DMS53 (cell line): ENCODE results near the gene UBR1.
"Not testable (repeated sequence)": the region's sequence is repeated elsewhere in the genome, so short reads cannot be mapped to it uniquely, and the experiment has no call there.

ENCODE experiments used
- DNase-seq: peaks from one replicate; lab custom pipeline; 2025; lab: John Stamatoyannopoulos, UW

The UBR1 gene

DNA sequence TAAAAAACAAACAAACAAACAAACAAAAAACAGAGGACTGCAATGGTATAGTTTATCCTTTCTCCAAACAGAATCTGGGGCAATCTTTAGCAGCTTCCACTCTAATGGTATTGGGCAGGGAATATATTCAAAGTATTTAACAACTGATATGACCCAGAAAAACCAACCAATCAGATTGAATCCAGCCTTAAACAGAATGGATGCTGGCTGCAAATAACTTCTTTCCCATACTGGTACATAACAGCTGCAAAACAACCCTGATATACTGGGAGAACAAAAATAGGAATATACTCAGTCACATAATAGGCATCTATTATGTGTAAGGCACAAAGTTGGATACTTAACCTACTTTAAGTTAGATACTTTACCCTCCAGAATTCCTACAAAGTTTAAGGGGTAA, 49.1 kb downstream of the UBR1 start:
- no peak for DNase-seq

DNA sequence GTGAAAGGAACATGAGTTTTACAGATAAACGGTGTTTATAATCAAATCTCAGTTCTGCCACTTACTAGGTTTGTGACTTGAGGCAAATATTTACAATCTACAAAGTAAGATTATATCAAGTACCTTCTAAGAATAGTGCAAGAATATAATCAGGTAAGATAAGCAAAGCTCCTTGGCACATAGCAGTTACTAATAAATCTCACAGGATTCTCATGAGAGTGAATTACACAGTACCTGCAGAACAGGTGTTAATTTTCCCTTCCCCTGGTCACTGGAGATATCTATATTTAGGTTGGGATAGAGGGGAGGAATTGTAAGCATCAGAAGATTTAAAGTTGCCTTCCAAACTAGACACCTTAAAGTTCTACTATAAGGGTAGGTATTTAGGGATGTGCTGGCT, 53.0 kb downstream of the UBR1 start:
- no peak for DNase-seq

GRCh38 chr15:43048935-43049334, 56.9 kb downstream of the UBR1 start:
- DNase-seq: no peak

DNA sequence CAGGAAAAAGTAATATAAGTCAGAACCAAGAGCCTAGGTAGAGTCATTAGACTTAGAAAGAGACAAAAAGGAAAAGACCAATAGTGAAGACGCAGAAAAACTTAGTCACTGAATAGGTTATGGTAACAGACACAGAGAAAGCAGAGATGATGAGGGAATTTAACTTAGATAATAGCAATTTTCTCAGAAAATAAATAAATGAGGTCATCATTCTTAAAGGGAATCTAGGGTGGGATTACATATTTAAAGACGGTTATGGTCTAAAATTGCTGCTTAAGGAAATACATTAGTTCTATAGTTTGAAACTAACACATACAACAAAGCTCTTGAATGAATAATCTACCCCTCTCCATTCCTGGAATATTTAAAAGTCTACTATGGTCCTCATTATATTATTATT, 59.4 kb downstream of the UBR1 start:
- DNase-seq: no peak

DNA sequence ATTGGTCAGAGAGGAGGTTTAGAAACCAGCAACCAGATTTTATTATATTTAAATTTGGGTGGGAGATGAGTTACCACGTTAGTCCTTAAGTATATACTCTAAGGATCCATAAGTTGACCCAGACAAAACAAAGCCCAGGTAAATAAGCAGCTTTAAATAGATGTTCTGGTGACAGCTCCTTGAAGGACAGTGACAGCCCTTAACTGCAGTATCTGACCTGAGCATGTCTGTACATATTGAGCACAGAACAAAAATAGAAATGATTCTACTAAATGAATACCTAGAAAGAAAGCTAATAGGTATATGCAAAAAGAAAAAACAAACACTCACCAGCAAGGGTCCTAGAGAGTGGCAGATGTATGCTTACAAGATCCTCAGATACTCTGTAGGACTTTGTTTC, 63.0 kb downstream of the UBR1 start:
- DNase-seq: no peak

DNA sequence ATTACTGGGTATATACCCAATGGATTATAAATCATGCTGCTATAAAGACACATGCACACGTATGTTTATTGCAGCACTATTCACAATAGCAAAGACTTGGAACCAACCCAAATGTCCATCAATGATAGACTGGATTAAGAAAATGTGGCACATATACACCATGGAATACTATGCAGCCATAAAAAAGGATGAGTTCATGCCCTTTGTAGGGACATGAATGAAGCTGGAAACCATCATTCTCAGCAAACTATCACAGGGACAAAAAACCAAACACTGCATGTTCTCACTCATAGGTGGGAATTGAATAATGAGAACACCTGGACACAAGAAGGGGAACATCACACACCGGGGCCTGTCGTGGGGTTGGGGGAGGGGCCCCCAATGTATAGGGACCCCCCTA, 64.8 kb downstream of the UBR1 start:
- DNase-seq: not testable (repeated sequence)

DNA sequence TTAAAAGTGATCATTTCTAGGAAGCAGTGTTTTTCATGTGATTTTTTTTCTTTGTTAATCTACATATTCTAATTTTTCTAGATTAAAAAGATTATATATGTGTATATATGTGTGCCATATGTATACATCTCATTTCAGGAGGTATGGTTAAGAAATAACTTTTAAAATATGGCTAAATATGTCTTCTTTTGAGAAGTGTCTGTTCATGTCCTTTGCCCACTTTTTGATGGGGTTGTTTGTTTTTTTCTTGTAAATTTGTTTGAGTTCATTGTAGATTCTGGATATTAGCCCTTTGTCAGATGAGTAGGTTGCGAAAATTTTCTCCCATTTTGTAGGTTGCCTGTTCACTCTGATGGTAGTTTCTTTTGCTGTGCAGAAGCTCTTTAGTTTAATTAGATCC, 70.6 kb downstream of the UBR1 start:
- DNase-seq: not testable (repeated sequence)

GRCh38 chr15:43029476-43029875, 76.4 kb downstream of the UBR1 start:
- DNase-seq: no peak

- DNase-seq: no peak
Observed at GRCh38 chr15:43025150-43025549, 80.7 kb downstream of the UBR1 start.

GRCh38 chr15:43014671-43015070, 91.2 kb downstream of the UBR1 start:
- not testable (repeated sequence) for DNase-seq

DNA sequence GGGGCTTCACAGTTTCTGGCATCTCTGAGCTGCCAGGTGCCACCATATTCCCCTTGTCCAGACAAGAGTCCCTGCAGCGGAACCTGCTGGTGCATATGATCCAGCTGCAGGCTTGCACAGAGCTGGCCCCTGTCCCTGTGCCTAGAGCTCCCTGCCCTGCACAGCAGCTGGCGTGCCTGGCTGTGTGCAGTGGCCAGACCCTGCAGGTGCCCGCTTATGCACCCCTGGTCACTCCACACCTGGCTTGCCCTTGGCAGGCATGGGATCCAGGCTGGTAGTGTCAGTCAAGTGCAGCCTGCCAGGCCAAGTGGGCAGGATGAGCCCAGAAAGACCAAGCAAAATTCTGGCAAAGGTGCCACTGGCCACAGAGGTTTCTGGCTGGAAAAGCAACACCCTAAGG, 96.6 kb downstream of the UBR1 start:
- DNase-seq: no peak

DNA sequence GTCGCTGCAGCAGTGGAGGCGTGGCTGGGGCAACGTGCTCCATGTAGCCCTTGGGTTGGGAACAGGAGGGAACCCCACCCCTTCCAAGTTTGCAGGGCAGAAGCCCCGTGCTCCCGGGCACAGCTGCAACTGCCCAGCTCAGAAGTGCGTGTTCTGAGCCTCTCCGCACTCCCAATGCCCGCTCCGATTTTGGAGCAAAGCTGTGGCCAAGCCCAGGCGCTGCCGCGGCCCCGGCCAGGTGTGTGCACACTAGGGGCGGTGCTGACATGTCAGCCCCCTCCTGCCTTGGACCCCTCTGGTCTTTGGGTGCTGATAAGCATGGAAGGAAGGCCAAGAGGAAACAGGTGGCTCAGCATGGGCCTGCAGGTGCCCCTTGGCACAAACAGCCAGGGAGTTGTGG, 97.7 kb downstream of the UBR1 start:
- no peak for DNase-seq

DNA sequence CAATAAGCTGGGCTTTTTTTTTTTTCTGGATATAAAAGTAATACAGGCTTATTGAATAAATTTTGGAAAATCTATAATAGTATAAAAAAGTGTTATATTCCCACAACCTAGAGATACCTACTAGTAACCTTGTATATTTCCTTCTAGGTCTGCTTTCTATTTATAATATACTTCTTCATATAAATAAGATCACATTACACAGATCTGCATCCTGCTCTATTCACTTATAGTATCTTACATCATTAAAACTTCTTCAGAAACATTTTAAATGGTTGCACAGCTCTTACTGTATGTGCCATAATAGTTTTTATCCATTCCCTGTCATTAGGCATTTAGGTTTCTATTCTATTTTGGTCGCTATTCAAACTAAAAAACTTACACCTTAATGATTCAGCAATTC, 98.3 kb downstream of the UBR1 start:
- DNase-seq: no peak

DNA sequence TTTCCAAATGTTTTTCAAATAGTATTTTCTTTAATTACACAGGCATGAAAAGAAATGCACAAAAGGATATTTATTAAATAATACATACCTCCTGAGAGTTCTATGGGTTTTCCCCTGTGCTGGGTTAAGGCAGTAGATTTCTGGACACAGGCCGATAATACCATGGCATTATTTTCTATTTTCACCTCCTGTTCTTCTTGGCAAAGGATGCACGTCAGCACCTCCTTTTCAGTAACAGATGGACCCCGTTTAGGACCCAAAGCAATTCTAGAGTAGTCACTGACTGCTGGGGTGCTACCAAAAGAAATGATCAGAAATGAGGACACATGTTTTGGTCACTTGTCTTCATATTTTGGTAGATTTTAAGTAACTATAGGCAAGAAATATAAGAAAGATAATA, 98.8 kb downstream of the UBR1 start:
- no peak for DNase-seq

DNA sequence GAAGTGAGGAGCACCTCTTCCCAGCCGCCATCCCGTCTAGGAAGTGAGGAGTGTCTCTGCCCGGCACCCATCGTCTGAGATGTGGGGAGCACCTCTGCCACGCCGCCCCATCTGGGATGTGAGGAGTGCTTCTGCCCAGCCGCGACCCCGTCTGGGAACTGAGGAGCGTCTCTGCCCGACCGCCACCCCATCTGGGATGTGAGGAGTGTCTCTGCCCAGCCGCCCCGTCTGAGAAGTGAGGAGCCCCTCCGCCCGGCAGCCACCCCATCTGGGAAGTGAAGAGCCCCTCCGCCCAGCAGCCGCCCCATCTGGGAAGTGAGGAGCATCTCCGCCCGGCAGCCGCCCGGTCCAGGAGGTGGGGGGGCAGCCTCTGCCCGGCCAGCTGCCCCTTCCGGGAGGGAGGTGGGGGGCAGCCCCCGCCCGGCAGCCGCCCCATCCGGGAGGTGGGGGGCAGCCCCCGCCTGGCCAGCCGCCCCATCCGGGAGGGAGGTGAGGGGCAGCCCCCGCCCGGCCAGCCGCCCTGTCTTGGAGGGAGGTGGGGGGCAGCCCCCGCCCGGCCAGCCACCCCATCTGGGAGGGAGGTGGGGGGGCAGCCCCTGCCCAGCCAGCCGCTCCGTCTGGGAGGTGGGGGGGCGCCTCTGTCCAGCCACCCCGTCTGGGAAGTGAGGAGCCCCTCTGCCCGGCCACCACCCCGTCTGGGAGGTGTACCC, 100.8 kb downstream of the UBR1 start:
- not testable (repeated sequence) for DNase-seq

GRCh38 chr15:42999201-42999779, 106.5 kb downstream of the UBR1 start:
- DNase-seq: no peak

- DNase-seq: no peak
Observed at GRCh38 chr15:42996871-42997270, 109.0 kb downstream of the UBR1 start.

- DNase-seq: no peak
Observed at GRCh38 chr15:42994546-42994945, 111.3 kb downstream of the UBR1 start.

- no peak for DNase-seq
Observed at GRCh38 chr15:42992626-42993025, 113.2 kb downstream of the UBR1 start.

GRCh38 chr15:42986693-42987342, 119.0 kb downstream of the UBR1 start:
- no peak for DNase-seq

DNA sequence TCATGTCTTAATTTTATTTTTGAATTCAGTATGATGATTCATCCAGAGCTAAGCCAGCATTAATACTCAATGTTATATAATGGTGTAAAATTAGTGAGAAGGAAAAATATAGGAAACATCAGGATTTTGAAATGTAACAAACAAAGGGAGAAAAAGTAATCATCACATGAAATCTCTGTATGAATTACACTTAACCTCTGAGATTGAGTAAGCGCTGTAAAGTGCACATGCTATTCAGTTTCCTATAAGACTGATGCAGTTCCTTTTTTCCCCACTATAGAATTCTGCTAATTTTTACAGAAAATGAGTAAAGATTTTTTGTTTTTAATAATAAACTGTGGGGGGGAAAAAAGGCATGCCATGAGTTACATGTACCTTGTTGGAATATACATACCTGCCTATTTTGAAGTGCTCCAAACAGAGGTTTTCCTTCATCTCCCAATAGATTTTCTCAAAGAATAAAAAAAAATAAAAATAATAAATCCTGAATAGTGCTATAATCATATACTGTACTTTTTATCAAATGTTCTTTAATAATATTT, 121.3 kb downstream of the UBR1 start:
- peak; percentile 10 for DNase-seq

GRCh38 chr15:42979113-42979512, 126.7 kb downstream of the UBR1 start:
- DNase-seq: not testable (repeated sequence)

DNA sequence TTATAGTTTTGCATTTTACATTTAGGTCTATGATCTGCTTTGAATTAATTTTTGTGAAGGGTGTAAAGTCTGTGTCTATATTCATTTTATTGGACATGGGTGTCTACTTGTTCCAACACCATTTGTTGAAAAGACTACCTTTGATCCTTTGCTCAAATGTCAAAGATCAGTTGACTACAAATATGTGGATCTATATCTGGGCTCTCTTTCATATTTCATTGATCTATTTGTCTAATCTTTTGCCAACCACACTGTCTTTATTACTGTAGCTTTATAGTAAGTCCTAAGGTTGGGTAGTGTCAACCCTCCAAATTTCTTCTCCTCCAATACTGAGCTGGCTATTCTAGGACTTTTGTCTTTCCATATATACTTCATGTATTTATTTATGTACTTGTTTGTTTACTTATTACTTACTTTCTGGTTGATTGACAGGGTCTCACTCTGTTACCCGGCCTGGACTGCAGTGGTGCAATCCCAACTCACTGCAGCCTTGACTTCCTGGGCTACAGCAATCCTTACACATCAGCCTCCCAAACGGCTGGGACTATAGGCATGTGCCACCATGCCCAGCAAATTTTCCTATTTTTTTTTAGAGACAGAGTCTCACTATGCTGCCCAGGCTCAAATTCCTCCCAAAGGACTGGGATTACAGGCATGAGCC, 131.5 kb downstream of the UBR1 start:
- no peak for DNase-seq
